ENCODE results near the gene DMRTC2. TPM values are rescaled to one million over a fixed set of nuclear protein-coding genes. Genes with fewer than 3 reads are reported as not detected.

The DMRTC2 gene
- total and polyA plus RNA-seq, 8 donors, result not detected

DNA sequence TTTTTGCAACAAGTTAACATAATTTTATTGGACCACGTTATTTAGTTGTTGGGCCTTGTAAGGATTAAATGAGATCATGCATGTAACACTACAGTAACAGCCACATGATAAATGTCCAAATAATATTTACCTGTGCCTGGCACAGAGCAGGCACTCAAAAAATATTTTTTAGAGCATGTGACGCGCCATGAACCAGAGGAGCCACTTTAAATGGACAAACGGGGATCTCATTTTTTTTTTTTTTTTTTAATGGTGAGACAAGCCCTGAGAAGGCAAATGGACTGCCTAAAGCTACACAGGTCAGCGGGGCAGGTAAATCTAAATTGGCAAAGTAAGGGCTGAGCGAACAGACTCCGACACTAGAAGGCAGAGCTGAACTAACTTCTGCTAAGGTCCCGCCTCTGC lies 14.4 kb downstream of the DMRTC2 start:
- no peak for DNase-seq
- TF ChIP-seq EP300 (IDR thresholded peaks at IDR 0.05) (no peak), POLR2AphosphoS5 (IDR thresholded peaks at IDR 0.05) (no peak), POLR2A (IDR thresholded peaks at IDR 0.05) (no peak)
- TF ChIP-seq, protein P1, sequence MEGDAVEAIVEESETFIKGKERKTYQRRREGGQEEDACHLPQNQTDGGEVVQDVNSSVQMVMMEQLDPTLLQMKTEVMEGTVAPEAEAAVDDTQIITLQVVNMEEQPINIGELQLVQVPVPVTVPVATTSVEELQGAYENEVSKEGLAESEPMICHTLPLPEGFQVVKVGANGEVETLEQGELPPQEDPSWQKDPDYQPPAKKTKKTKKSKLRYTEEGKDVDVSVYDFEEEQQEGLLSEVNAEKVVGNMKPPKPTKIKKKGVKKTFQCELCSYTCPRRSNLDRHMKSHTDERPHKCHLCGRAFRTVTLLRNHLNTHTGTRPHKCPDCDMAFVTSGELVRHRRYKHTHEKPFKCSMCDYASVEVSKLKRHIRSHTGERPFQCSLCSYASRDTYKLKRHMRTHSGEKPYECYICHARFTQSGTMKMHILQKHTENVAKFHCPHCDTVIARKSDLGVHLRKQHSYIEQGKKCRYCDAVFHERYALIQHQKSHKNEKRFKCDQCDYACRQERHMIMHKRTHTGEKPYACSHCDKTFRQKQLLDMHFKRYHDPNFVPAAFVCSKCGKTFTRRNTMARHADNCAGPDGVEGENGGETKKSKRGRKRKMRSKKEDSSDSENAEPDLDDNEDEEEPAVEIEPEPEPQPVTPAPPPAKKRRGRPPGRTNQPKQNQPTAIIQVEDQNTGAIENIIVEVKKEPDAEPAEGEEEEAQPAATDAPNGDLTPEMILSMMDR (IDR thresholded peaks at IDR 0.05), result no peak
- H3K4me3 ChIP-seq, result peak overlapping the region; percentile 17 to 96 (median 83)

GRCh38 chr19:41859618-41860418 lies 15.0 kb downstream of the DMRTC2 start, which contains the start of gene RPS19:
Gene RPS19 (plus strand): TSS chr19:41860255. CDS start chr19:41860775, 520 bp downstream.
- DNase-seq, result peak; percentile 99
- H3K36me3 ChIP-seq, result peaks cover 36 to 40% (median 38%) of the 10 kb centered on the region in 4 donors
- H3K9me3 ChIP-seq, result no peaks in the 10 kb centered on the region
- peak within 1 kb of the TSS; percentile 94 to 97 (median 96) for H3K27ac ChIP-seq
- intact Hi-C loops (cut with DNase I; ENCODE audit: low total_unique reads), result no loop called here
- H3K27me3 ChIP-seq, result no peaks in the 10 kb centered on the region
- TF ChIP-seq POLR2AphosphoS5 (IDR thresholded peaks at IDR 0.05), result peak; percentile 88 to 98 (median 92)
- TF ChIP-seq POLR2A (IDR thresholded peaks at IDR 0.05), result no peak
- TF ChIP-seq, protein P1 (IDR thresholded peaks at IDR 0.05), result peak in 6 of 7 experiments; percentile 44 to 93 (median 70)
- peak; percentile 48 for TF ChIP-seq EP300 (IDR thresholded peaks at IDR 0.05)
- WGBS, 5 donors, result 0 to 1% (median 0%) methylated on average over 34 to 76 of the region's 76 CpGs
- peak within 1 kb of the TSS; percentile 78 to 96 (median 83) for H3K4me3 ChIP-seq
- peaks cover 26 to 53% (median 49%) of the 10 kb centered on the region in 4 donors for H3K4me1 ChIP-seq

More for the DNA sequence above, 14.4 kb downstream of the DMRTC2 start:
- Histone ChIP-seq H3K27ac (peak overlapping the region; percentile 94 to 97 (median 96)), H3K27me3 (no peaks in the 10 kb centered on the region), H3K4me1 (peaks cover 24 to 47% (median 43%) of the 10 kb centered on the region in 4 donors), H3K9me3 (no peaks in the 10 kb centered on the region), H3K36me3 (peaks cover 30 to 34% (median 32%) of the 10 kb centered on the region in 4 donors)
- intact Hi-C loops (cut with DNase I; ENCODE audit: low total_unique reads), result no loop called here
- 1 to 3% (median 2%) methylated on average over 8 of the region's 8 CpGs for WGBS, 5 donors

DNA sequence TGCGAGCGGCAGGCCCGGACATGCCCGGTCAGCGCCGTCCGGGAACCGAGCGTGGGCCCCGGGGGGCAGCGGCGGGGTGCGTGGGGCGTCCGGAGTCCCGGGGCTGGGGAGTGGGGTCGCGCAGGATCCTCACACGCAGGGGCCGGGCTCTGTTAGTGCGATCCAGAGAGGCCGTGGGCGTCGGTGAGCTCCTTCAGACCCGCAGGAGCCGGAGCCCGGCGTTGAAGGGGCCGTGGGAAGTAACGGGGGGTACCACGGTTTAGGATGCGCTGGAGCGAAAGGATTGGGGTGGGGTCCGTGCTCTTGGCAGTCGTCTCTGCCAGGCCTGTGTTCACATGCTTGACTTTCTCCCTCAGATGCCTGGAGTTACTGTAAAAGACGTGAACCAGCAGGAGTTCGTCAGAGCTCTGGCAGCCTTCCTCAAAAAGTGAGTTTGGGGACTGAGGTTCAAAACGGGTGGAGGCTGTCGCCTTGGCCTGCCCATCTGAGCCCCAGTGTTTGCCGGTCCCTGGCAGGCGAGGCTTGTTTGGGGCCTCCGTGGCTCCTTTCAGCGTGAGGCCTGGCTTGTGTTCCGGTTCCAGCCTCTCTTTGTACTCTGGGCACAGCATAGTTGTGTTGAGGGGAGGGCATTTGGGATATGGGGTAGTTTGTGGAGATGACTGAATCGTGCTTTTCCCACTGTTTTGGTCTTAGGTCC lies 15.7 kb downstream of the DMRTC2 start:
- no peaks in the 10 kb centered on the region for H3K9me3 ChIP-seq
- H3K27ac ChIP-seq, result peak overlapping the region; percentile 94 to 97 (median 96)
- H3K36me3 ChIP-seq, result peaks cover 43 to 48% (median 45%) of the 10 kb centered on the region in 4 donors
- peak overlapping the region; percentile 78 to 96 (median 83) for H3K4me3 ChIP-seq
- no peaks in the 10 kb centered on the region for H3K27me3 ChIP-seq
- intact Hi-C loops (cut with DNase I; ENCODE audit: low total_unique reads), result no loop called here
- DNase-seq, result peak in 1 of 2 donors; percentile 69
- H3K4me1 ChIP-seq, result peaks cover 27 to 61% (median 56%) of the 10 kb centered on the region in 4 donors
- WGBS, 5 donors, result 0 to 1% (median 1%) methylated on average over 15 to 45 of the region's 45 CpGs
- TF ChIP-seq POLR2A (IDR thresholded peaks at IDR 0.05), result no peak
- no peak for TF ChIP-seq POLR2AphosphoS5 (IDR thresholded peaks at IDR 0.05)
- TF ChIP-seq, protein P1 (IDR thresholded peaks at IDR 0.05), result no peak
- TF ChIP-seq EP300 (IDR thresholded peaks at IDR 0.05), result no peak

GRCh38 chr19:41861116-41861768 lies 16.4 kb downstream of the DMRTC2 start:
- Histone ChIP-seq H3K27me3 (no peaks in the 10 kb centered on the region), H3K27ac (peak overlapping the region in 4 of 5 donors; percentile 94 to 96 (median 96)), H3K36me3 (peaks cover 45 to 54% (median 51%) of the 10 kb centered on the region in 4 donors), H3K4me1 (peaks cover 27 to 66% (median 62%) of the 10 kb centered on the region in 4 donors), H3K4me3 (peak overlapping the region; percentile 78 to 96 (median 83)), H3K9me3 (no peaks in the 10 kb centered on the region)
- WGBS, 5 donors, result 16 to 25% (median 18%) methylated on average over 9 of the region's 9 CpGs
- no peak for DNase-seq
- no peak for TF ChIP-seq EP300 (IDR thresholded peaks at IDR 0.05)
- no peak for TF ChIP-seq POLR2AphosphoS5 (IDR thresholded peaks at IDR 0.05)
- no peak for TF ChIP-seq POLR2A (IDR thresholded peaks at IDR 0.05)
- TF ChIP-seq, protein P1 (IDR thresholded peaks at IDR 0.05), result no peak
- intact Hi-C loops (cut with DNase I; ENCODE audit: low total_unique reads), result no loop called here
